A549 (cell line): ENCODE results near the gene GJB5. TPM values are rescaled to one million over a fixed set of nuclear protein-coding genes. Genes with fewer than 3 reads are reported as not detected.

Source experiments
- ATAC-seq, 2 experiments: fragments of 200-7000 bp in 1 of 2; fragments of >200 bp in 1 of 2; cut with Nextera tagmentation in 1 of 2; cut with Tn5 transposase in 1 of 2; 3 replicates each; pipeline versions ENCODE4 v1.8.0 to v1.9.1; 2018 to 2020; ENCODE audit warnings: mild to moderate bottlenecking in 1 of 2, moderate library complexity in 1 of 2
- CTCF ChIA-PET: fragments of 300-600 bp; sonication (Branson Sonifier 250); formaldehyde crosslinking; extraction: SDS; loops from one replicate; lab custom pipeline; 2021; ENCODE audit warnings: antibody characterized with exemption, inconsistent platforms; lab: Yijun Ruan, JAX
- POLR2A ChIA-PET: fragments of 350-600 bp; formaldehyde crosslinking; extraction: SDS; loops from one replicate; lab custom pipeline; 2021; ENCODE audit warnings: antibody characterized with exemption, inconsistent platforms; lab: Yijun Ruan, JAX
- DNase-seq, 2 experiments: peaks; one replicate each; pipeline versions ENCODE4 v3.0.0 to v3.0.0-alpha.2; 2011 to 2016; ENCODE audit warnings: low read depth in 1 of 2, low spot score in 1 of 2
- FAIRE-seq: peaks from 2 replicates; lab custom pipeline; 2011; peaks lifted over from hg19 to GRCh38; lab: Jason Lieb, UNC
- H3K27ac ChIP-seq, 2 experiments: fragments of >200 bp; sonication (Bioruptor Twin); formaldehyde crosslinking; 3 replicates each; pipeline ENCODE4 v1.5.1; 2016 to 2017
- H3K4me1 ChIP-seq: fragments of >200 bp; sonication (Bioruptor Twin); formaldehyde crosslinking; 3 replicates; pipeline ENCODE4 v1.6.1; 2016
- H3K4me2 ChIP-seq: fragments of >200 bp; sonication (Bioruptor Twin); formaldehyde crosslinking; 3 replicates; pipeline ENCODE4 v1.6.1; 2016
- H3K4me3 ChIP-seq: fragments of >200 bp; sonication (Bioruptor Twin); formaldehyde crosslinking; 3 replicates; pipeline ENCODE4 v1.5.1; 2016
- H3K9me3 ChIP-seq: fragments of >200 bp; sonication (Bioruptor Twin); formaldehyde crosslinking; 3 replicates; pipeline ENCODE4 v1.6.1; 2016
- BCL3 ChIP-seq: fragments of >200 bp; sonication (Bioruptor Twin); formaldehyde crosslinking; IDR thresholded peaks from 3 replicates; pipeline ENCODE4 v1.6.1; 2016
- CBX2 ChIP-seq: fragments of 200-600 bp; sonication (generic); IDR thresholded peaks from 2 replicates; pipeline ENCODE4 v1.6.1; 2016; ENCODE audit warnings: low read depth, mild to moderate bottlenecking, borderline replicate concordance
- CBX8 ChIP-seq: fragments of 200-600 bp; sonication (generic); IDR thresholded peaks from 2 replicates; pipeline ENCODE4 v1.6.1; 2016
- CEBPB ChIP-seq, 2 experiments: fragments of >200 bp in 1 of 2; sonication (Bioruptor Twin) in 1 of 2; formaldehyde crosslinking in 1 of 2; IDR thresholded peaks; 2 replicates each; pipeline ENCODE4 v1.6.1; 2012 to 2016
- CHD2 ChIP-seq: fragments of 150-350 bp; IDR thresholded peaks from 2 replicates; pipeline ENCODE4 v1.6.1; 2014; ENCODE audit warnings: low read length; ENCODE audit not compliant: partially characterized antibody
- CTCF ChIP-seq: fragments of >200 bp; sonication (Bioruptor Twin); formaldehyde crosslinking; IDR thresholded peaks from 3 replicates; pipeline ENCODE4 v1.5.1; 2016
- EHMT2 ChIP-seq: fragments of 200-600 bp; sonication (generic); IDR thresholded peaks from 2 replicates; pipeline ENCODE4 v1.6.1; 2016; ENCODE audit warnings: antibody characterized with exemption, low read depth, mild to moderate bottlenecking, moderate library complexity
- FOXS1 ChIP-seq: fragments of 250-450 bp; sonication (Bioruptor Pico); IDR thresholded peaks from 2 replicates; pipeline ENCODE4 v1.5.0; 2020; ENCODE audit warnings: mild to moderate bottlenecking, moderate library complexity
- HDAC2 ChIP-seq: fragments of 200-600 bp; sonication (generic); IDR thresholded peaks from 2 replicates; pipeline ENCODE4 v1.6.1; 2016
- HOXA7 ChIP-seq: fragments of 250-450 bp; sonication (Bioruptor Pico); IDR thresholded peaks from 2 replicates; pipeline ENCODE4 v1.5.0; 2020; ENCODE audit warnings: mild to moderate bottlenecking, moderate library complexity
- HOXB13 ChIP-seq: fragments of 250-450 bp; sonication (Bioruptor Pico); IDR thresholded peaks from 2 replicates; pipeline ENCODE4 v1.5.0; 2020; ENCODE audit warnings: low read depth, mild to moderate bottlenecking, moderate library complexity
- HOXB5 ChIP-seq: fragments of 250-450 bp; sonication (Bioruptor Pico); IDR thresholded peaks from 2 replicates; pipeline ENCODE4 v1.5.0; 2020; ENCODE audit warnings: mild to moderate bottlenecking, moderate library complexity
- MAFK ChIP-seq: fragments of 450-650 bp; IDR thresholded peaks from 2 replicates; pipeline ENCODE4 v1.6.1; 2014; ENCODE audit not compliant: partially characterized antibody
- MAZ ChIP-seq: fragments of 150-350 bp; IDR thresholded peaks from 2 replicates; pipeline ENCODE4 v1.6.1; 2014; ENCODE audit warnings: antibody characterized with exemption, low read depth, low read length, borderline replicate concordance
- MYC ChIP-seq: IDR thresholded peaks from 2 replicates; pipeline ENCODE4 v1.6.1; 2012; ENCODE audit warnings: mild to moderate bottlenecking, inconsistent platforms, low read length, improper control_type of control experiment, borderline replicate concordance
- NR3C1 ChIP-seq: fragments of >200 bp; sonication (Bioruptor Twin); formaldehyde crosslinking; IDR thresholded peaks from 3 replicates; pipeline ENCODE4 v1.6.1; 2017
- PHF8 ChIP-seq: fragments of 200-600 bp; sonication (generic); IDR thresholded peaks from 2 replicates; pipeline ENCODE4 v1.6.1; 2016; ENCODE audit warnings: low read depth, mild to moderate bottlenecking, antibody characterized with exemption, moderate library complexity, borderline replicate concordance
- RAD21 ChIP-seq, 2 experiments: fragments of >200 bp in 1 of 2; sonication (Bioruptor Twin) in 1 of 2; formaldehyde crosslinking in 1 of 2; IDR thresholded peaks in 1 of 2; conservative IDR thresholded peaks in 1 of 2; 2 replicates in 1 of 2; 3 replicates in 1 of 2; pipeline ENCODE4 v1.6.1; 2012 to 2018; ENCODE audit warnings: inconsistent platforms in 1 of 2
- RCOR1 ChIP-seq: fragments of 150-350 bp; IDR thresholded peaks from 2 replicates; pipeline ENCODE4 v1.6.1; 2014; ENCODE audit warnings: antibody characterized with exemption, low read length, low read depth
- RFX5 ChIP-seq: fragments of 450-650 bp; IDR thresholded peaks from 2 replicates; pipeline ENCODE4 v1.7.1; 2014; ENCODE audit warnings: antibody characterized with exemption, mild to moderate bottlenecking, moderate library complexity
- RNF2 ChIP-seq: fragments of 200-600 bp; sonication (generic); IDR thresholded peaks from 2 replicates; pipeline ENCODE4 v1.6.1; 2016; ENCODE audit warnings: low read depth, mild to moderate bottlenecking, antibody characterized with exemption, moderate library complexity, borderline replicate concordance
- SREBF2 ChIP-seq: fragments of 450-650 bp; IDR thresholded peaks from 2 replicates; pipeline ENCODE4 v1.6.1; 2014; ENCODE audit warnings: mild to moderate bottlenecking, moderate library complexity
- TFCP2L1 ChIP-seq: fragments of 250-450 bp; sonication (Bioruptor Pico); IDR thresholded peaks from 2 replicates; pipeline ENCODE4 v1.5.0; 2021; ENCODE audit warnings: mild to moderate bottlenecking
- USF2 ChIP-seq: fragments of 450-650 bp; IDR thresholded peaks from 2 replicates; pipeline ENCODE4 v1.6.1; 2014; ENCODE audit warnings: antibody characterized with exemption
- ZC3H11A ChIP-seq: fragments of 450-650 bp; IDR thresholded peaks from 2 replicates; pipeline ENCODE4 v1.6.1; 2014; ENCODE audit warnings: antibody characterized with exemption, mild to moderate bottlenecking
- ZFP36 ChIP-seq: fragments of 450-650 bp; IDR thresholded peaks from 2 replicates; pipeline ENCODE4 v1.6.1; 2014; ENCODE audit warnings: borderline replicate concordance; ENCODE audit not compliant: partially characterized antibody
- ZNF302 ChIP-seq: fragments of 250-450 bp; sonication (Bioruptor Pico); IDR thresholded peaks from 2 replicates; pipeline ENCODE4 v1.9.0; 2021; ENCODE audit warnings: inconsistent platforms, mild to moderate bottlenecking, moderate library complexity
- WGBS: methylation state at CpG from one replicate; pipeline ENCODE4 v1.1.6; 2017; ENCODE audit errors: missing lambda C conversion rate; 5-methylcytosine and 5-hydroxymethylcytosine counted together
- polyA plus RNA-seq, 4 experiments: library from polyadenylated mRNA; depleted of rRNA in 3 of 4; stranded (reverse); fragments of >200 nt; fragmentation: RNase III in 1 of 4; extraction: RNeasy Plus Mini Kit Qiagen cat#74134 plus additional on column Dnase treatment in 1 of 4; gene quantifications; 2 replicates in 3 of 4; 3 replicates in 1 of 4; pipeline ENCODE4 v1.2.3, GENCODE V29; 2011 to 2017

Gene GJB5
- polyA plus RNA-seq, 2 of the 4 experiments (the other 2 are of a cell fraction): 0.15 to 0.16 TPM

GRCh38 chr1:34746101-34746500, 8.7 kb upstream of the GJB5 start:
- Histone ChIP-seq H3K4me3 (no peak overlapping the region), H3K4me1 (no peaks in the 10 kb centered on the region; the same call in 2 of the 3 replicates), H3K4me2 (no peak overlapping the region), H3K27ac (no peak overlapping the region), H3K9me3 (no peaks in the 10 kb centered on the region)
- FAIRE-seq: no peak
- POLR2A ChIA-PET: no interaction called here
- WGBS: 69% methylated on average over 4 of the region's 4 CpGs
- ATAC-seq: no peak
- DNase-seq: no peak
- CTCF ChIA-PET: interaction anchor here (1.1 to 1.3 kb wide), 2 partner anchors 18 to 19 kb away, joined by 3 read pairs; no protein-coding TSS in a partner anchor
- no peak for TF ChIP-seq ZC3H11A
- TF ChIP-seq ZFP36: peak; percentile 20

- 57% methylated on average over 13 of the region's 18 CpGs for WGBS
- no peak overlapping the region for H3K4me3 ChIP-seq
- H3K4me2 ChIP-seq: no peak overlapping the region
- no peak overlapping the region for H3K27ac ChIP-seq
- ATAC-seq (no peak), DNase-seq (no peak), FAIRE-seq (no peak)
- no peak for TF ChIP-seq TFCP2L1 (CRISPR knock-in tag)
- no peak for TF ChIP-seq HOXA7 (CRISPR knock-in tag)
- no peak for TF ChIP-seq MYC
- no peak for TF ChIP-seq HOXB13 (CRISPR knock-in tag)
- TF ChIP-seq HDAC2: no peak
- TF ChIP-seq USF2: no peak
- TF ChIP-seq RNF2: no peak
- no peak for TF ChIP-seq CHD2
- TF ChIP-seq CTCF: no peak
- TF ChIP-seq ZNF302 (CRISPR knock-in tag): no peak
- no peak for TF ChIP-seq NR3C1
- no peak for TF ChIP-seq EHMT2
- TF ChIP-seq CEBPB (IDR thresholded peaks at IDR 0.05): no peak
- no peak for TF ChIP-seq HOXB5
- TF ChIP-seq RFX5: no peak
- no peak for TF ChIP-seq RCOR1
- TF ChIP-seq CBX2: no peak
- ChIA-PET POLR2A (no interaction called here), CTCF (interaction anchor here (0.6 to 1.3 kb wide), 4 partner anchors 18 to 124 kb away, joined by 3 to 4 read pairs (median 4); no protein-coding TSS in a partner anchor)
- no peaks in the 10 kb centered on the region; the same call in 2 of the 3 replicates for H3K4me1 ChIP-seq
- no peaks in the 10 kb centered on the region for H3K9me3 ChIP-seq
Measured at GRCh38 chr1:34746785-34747637, 7.8 kb upstream of the GJB5 start.

GRCh38 chr1:34747638-34747941, 7.3 kb upstream of the GJB5 start:
- ATAC-seq: no peak
- TF ChIP-seq RAD21 (conservative IDR thresholded peaks at IDR 0.05 in 1 of 2, IDR thresholded peaks at IDR 0.05 in 1 of 2) (no peak), PHF8 (no peak), FOXS1 (CRISPR knock-in tag) (no peak), SREBF2 (no peak), MAFK (no peak), CBX8 (no peak), CTCF (no peak), NR3C1 (no peak), HDAC2 (no peak), MAZ (no peak), ZNF302 (CRISPR knock-in tag) (no peak), BCL3 (no peak)
- TF ChIP-seq, all 56 proteins: peak for 0
- 59% methylated on average over 5 of the region's 6 CpGs for WGBS
- POLR2A ChIA-PET: no interaction called here
- no peak for FAIRE-seq
- Histone ChIP-seq H3K4me1 (no peaks in the 10 kb centered on the region; the same call in 2 of the 3 replicates), H3K9me3 (no peaks in the 10 kb centered on the region), H3K4me3 (no peak overlapping the region), H3K4me2 (no peak overlapping the region), H3K27ac (no peak overlapping the region)
- DNase-seq: no peak
- CTCF ChIA-PET: interaction anchor here (0.6 to 1.1 kb wide), 2 partner anchors 34 to 124 kb away, joined by 4 read pairs; no protein-coding TSS in a partner anchor
